Measurements from ENCODE around the gene HSPB9. TPM values are rescaled to one million over a fixed set of nuclear protein-coding genes. Genes with fewer than 3 reads are reported as not detected.

The HSPB9 gene
- total RNA-seq, 6 donors from 2014 or later = 0.15 to 1.0 TPM; not detected in 4

DNA sequence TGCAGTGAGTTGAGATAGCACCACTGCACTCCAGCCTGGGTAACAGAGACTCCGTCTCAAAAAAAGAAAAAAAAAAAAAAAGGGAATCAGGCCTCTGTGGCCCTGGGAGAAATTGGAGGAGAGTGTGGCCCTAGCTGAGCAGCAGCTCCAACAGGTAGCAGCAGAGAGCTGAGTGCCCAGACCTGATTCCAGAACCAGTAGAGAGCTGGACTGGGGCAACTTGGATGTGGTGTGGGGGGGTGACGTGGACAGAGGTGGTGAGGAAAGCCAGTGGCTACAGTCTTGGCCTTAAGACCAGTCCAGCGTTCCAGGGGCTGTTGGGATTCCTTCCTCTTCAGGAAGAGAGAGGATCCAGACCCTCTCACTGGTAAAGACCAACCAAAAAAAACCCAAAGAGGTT lies 1.7 kb downstream of the HSPB9 start:
- 81 to 94% methylated on average over 3 of the region's 3 CpGs for WGBS, 2 donors

GRCh38 chr17:42125565-42125964 lies 3.0 kb downstream of the HSPB9 start:
- Histone ChIP-seq H3K4me1 (peaks cover 31 to 44% (median 32%) of the 10 kb centered on the region in 4 donors), H3K27me3 (no peaks in the 10 kb centered on the region), H3K36me3 (peaks cover 28 to 63% (median 55%) of the 10 kb centered on the region in 4 donors), H3K9me3 (no peaks in the 10 kb centered on the region), H3K27ac (no peak overlapping the region), H3K4me3 (no peak overlapping the region)
- ATAC-seq (ENCODE audit: low FRiP score in 2 of 2) (no peak), DNase-seq (peak in 1 of 2 donors; percentile 49)
- TF ChIP-seq POLR2AphosphoS5 (IDR thresholded peaks at IDR 0.05) (no peak), EP300 (IDR thresholded peaks at IDR 0.05) (no peak), POLR2A (IDR thresholded peaks at IDR 0.05) (no peak)
- TF ChIP-seq, protein P1, sequence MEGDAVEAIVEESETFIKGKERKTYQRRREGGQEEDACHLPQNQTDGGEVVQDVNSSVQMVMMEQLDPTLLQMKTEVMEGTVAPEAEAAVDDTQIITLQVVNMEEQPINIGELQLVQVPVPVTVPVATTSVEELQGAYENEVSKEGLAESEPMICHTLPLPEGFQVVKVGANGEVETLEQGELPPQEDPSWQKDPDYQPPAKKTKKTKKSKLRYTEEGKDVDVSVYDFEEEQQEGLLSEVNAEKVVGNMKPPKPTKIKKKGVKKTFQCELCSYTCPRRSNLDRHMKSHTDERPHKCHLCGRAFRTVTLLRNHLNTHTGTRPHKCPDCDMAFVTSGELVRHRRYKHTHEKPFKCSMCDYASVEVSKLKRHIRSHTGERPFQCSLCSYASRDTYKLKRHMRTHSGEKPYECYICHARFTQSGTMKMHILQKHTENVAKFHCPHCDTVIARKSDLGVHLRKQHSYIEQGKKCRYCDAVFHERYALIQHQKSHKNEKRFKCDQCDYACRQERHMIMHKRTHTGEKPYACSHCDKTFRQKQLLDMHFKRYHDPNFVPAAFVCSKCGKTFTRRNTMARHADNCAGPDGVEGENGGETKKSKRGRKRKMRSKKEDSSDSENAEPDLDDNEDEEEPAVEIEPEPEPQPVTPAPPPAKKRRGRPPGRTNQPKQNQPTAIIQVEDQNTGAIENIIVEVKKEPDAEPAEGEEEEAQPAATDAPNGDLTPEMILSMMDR (IDR thresholded peaks at IDR 0.05) = no peak
- 86 to 88% methylated on average over 10 to 12 of the region's 12 CpGs for WGBS, 2 donors

More for the DNA sequence above, 1.7 kb downstream of the HSPB9 start:
- Histone ChIP-seq H3K36me3 (peaks cover 28 to 52% (median 42%) of the 10 kb centered on the region in 4 donors), H3K4me1 (peaks cover 25 to 38% (median 27%) of the 10 kb centered on the region in 4 donors), H3K4me3 (no peak overlapping the region), H3K27ac (peak overlapping the region in 1 of 4 donors; percentile 34), H3K27me3 (no peaks in the 10 kb centered on the region), H3K9me3 (no peaks in the 10 kb centered on the region)
- DNase-seq (no peak), ATAC-seq (ENCODE audit: low FRiP score in 2 of 2) (no peak)
- no peak for TF ChIP-seq POLR2AphosphoS5 (IDR thresholded peaks at IDR 0.05)
- TF ChIP-seq, protein P1 (IDR thresholded peaks at IDR 0.05) = no peak
- no peak for TF ChIP-seq POLR2A (IDR thresholded peaks at IDR 0.05)

DNA sequence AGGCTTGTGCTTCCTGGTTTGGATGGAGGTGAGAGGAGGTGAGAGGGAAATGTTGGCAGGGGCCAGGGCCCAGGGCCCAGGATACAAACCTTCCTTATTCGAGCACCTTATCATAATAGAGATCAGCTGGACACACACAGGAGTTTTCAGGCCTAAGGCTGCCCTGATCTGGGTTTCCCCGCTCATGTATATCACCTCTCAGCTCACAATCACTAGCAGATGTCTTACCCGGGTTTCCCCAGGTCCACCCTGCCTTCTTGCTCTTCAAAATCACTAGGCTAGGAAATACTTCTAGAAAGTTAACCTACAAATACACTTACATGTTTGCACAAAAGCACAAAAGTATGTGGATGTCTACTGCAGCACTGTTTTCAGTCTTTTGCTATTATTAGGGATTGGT lies 4.2 kb downstream of the HSPB9 start:
- no peak overlapping the region for H3K4me3 ChIP-seq
- H3K27ac ChIP-seq = peak overlapping the region in 1 of 4 donors; percentile 30
- ATAC-seq (ENCODE audit: low FRiP score in 2 of 2) (no peak), DNase-seq (no peak)
- WGBS, 2 donors = 91 to 94% methylated on average over 3 of the region's 3 CpGs
- H3K4me1 ChIP-seq = peaks cover 37 to 45% (median 38%) of the 10 kb centered on the region in 4 donors
- TF ChIP-seq, protein P1 (IDR thresholded peaks at IDR 0.05) = no peak
- TF ChIP-seq POLR2AphosphoS5 (IDR thresholded peaks at IDR 0.05) = no peak
- no peak for TF ChIP-seq EP300 (IDR thresholded peaks at IDR 0.05)
- no peak for TF ChIP-seq POLR2A (IDR thresholded peaks at IDR 0.05)
- no peaks in the 10 kb centered on the region for H3K27me3 ChIP-seq
- H3K9me3 ChIP-seq = no peaks in the 10 kb centered on the region
- H3K36me3 ChIP-seq = peaks cover 28 to 63% (median 55%) of the 10 kb centered on the region in 4 donors

DNA sequence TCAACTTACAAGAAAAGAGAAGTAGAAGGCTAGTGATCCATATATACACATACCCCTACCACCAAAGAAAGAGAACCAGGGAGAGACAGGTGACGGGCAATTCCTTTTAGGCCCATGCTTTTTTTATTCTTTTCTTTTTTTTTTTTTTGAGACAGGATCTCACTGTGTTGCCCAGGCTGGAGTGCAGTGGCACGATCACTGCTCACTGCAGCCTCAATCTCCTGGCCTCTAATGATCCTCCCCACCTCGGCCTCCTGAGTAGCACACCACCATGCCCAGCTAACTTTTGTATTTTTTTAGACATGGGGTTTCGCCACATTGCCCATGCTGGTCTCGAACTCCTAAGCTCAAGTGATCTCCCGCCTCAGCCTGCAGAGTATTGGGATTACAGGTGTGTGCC lies 4.8 kb downstream of the HSPB9 start:
- Histone ChIP-seq H3K27ac (no peak overlapping the region), H3K4me1 (peaks cover 37 to 45% (median 39%) of the 10 kb centered on the region in 4 donors), H3K36me3 (peaks cover 28 to 63% (median 55%) of the 10 kb centered on the region in 4 donors), H3K4me3 (no peak overlapping the region), H3K9me3 (no peaks in the 10 kb centered on the region), H3K27me3 (no peaks in the 10 kb centered on the region)
- no peak for DNase-seq
- 90 to 98% methylated on average over 6 of the region's 6 CpGs for WGBS, 2 donors
- no peak for ATAC-seq (ENCODE audit: low FRiP score in 2 of 2)
- TF ChIP-seq POLR2AphosphoS5 (IDR thresholded peaks at IDR 0.05) = no peak
- no peak for TF ChIP-seq POLR2A (IDR thresholded peaks at IDR 0.05)
- TF ChIP-seq, protein P1 (IDR thresholded peaks at IDR 0.05) = no peak
- no peak for TF ChIP-seq EP300 (IDR thresholded peaks at IDR 0.05)

All from upper lobe of left lung (tissue), 6 donors.